ENCODE measurements around the gene DYRK3. TPM values are rescaled to one million over a fixed set of nuclear protein-coding genes. Genes with fewer than 3 reads are reported as not detected.

DYRK3 gene
- total RNA-seq, 4 donors from 2014 or later: 5.4 to 12.7 (median 5.7) TPM

GRCh38 chr1:206672844-206673758 lies 37.8 kb downstream of the DYRK3 start:
- DNase-seq (ENCODE audit: low spot score in 2 of 2): peak in 1 of 2 donors; percentile 25
- 50 to 51% methylated on average over 6 of the region's 6 CpGs for whole genome bisulfite sequencing, 2 donors
- TF ChIP-seq POLR2A (IDR thresholded peaks at IDR 0.05) (no peak), EP300 (IDR thresholded peaks at IDR 0.05) (peak in 1 of 2 donors; percentile 54)
- H3K27ac ChIP-seq: peak overlapping the region in 2 of 4 donors; percentile 28 to 29
- no peaks in the 10 kb centered on the region for H3K36me3 ChIP-seq
- no peaks in the 10 kb centered on the region for H3K27me3 ChIP-seq
- H3K4me1 ChIP-seq: peaks cover 0 to 27% (median 5%) of the 10 kb centered on the region in 4 donors
- no peak overlapping the region for H3K4me3 ChIP-seq
- H3K9me3 ChIP-seq: no peaks in the 10 kb centered on the region

GRCh38 chr1:206674236-206674635 lies 38.9 kb downstream of the DYRK3 start:
- WGBS, 2 donors: 96% methylated on average over 3 of the region's 3 CpGs

GRCh38 chr1:206674745-206675175 lies 39.4 kb downstream of the DYRK3 start:
- Histone ChIP-seq H3K4me1 (peaks cover 0 to 28% (median 5%) of the 10 kb centered on the region in 4 donors), H3K9me3 (no peaks in the 10 kb centered on the region), H3K36me3 (no peaks in the 10 kb centered on the region), H3K27me3 (no peaks in the 10 kb centered on the region), H3K4me3 (no peak overlapping the region), H3K27ac (peak overlapping the region in 3 of 4 donors; percentile 5 to 28 (median 27))
- TF ChIP-seq EP300 (IDR thresholded peaks at IDR 0.05): peak; percentile 14 to 32
- no peak for TF ChIP-seq POLR2A (IDR thresholded peaks at IDR 0.05)
- peak in 1 of 2 donors; percentile 28 for DNase-seq (ENCODE audit: low spot score in 2 of 2)
- 80 to 100% methylated on average over 1 of the region's 1 CpG for WGBS, 2 donors

More at GRCh38 chr1:206674236-206674635, 38.9 kb downstream of the DYRK3 start:
- Histone ChIP-seq H3K27ac (peak overlapping the region in 1 of 4 donors; percentile 27), H3K27me3 (no peaks in the 10 kb centered on the region), H3K9me3 (no peaks in the 10 kb centered on the region), H3K4me3 (no peak overlapping the region), H3K4me1 (peaks cover 0 to 27% (median 5%) of the 10 kb centered on the region in 4 donors), H3K36me3 (no peaks in the 10 kb centered on the region)
- DNase-seq (ENCODE audit: low spot score in 2 of 2): no peak
- TF ChIP-seq CTCF (IDR thresholded peaks at IDR 0.05) (no peak), EP300 (IDR thresholded peaks at IDR 0.05) (no peak), POLR2A (IDR thresholded peaks at IDR 0.05) (no peak)

- H3K4me1 ChIP-seq: peaks cover 0 to 42% (median 5%) of the 10 kb centered on the region in 4 donors
- WGBS, 2 donors: 78 to 92% methylated on average over 2 of the region's 2 CpGs
- H3K9me3 ChIP-seq: no peaks in the 10 kb centered on the region
- no peak overlapping the region for H3K27ac ChIP-seq
- DNase-seq (ENCODE audit: low spot score in 2 of 2): no peak
- no peaks in the 10 kb centered on the region for H3K36me3 ChIP-seq
- no peak overlapping the region for H3K4me3 ChIP-seq
- TF ChIP-seq CTCF (IDR thresholded peaks at IDR 0.05) (no peak), EP300 (IDR thresholded peaks at IDR 0.05) (no peak), POLR2A (IDR thresholded peaks at IDR 0.05) (no peak)
- H3K27me3 ChIP-seq: no peaks in the 10 kb centered on the region
Measured at GRCh38 chr1:206676499-206676898, 41.2 kb downstream of the DYRK3 start.

GRCh38 chr1:206678490-206678889 lies 43.2 kb downstream of the DYRK3 start:
- H3K27ac ChIP-seq: no peak overlapping the region
- TF ChIP-seq EP300 (IDR thresholded peaks at IDR 0.05): no peak
- no peak for TF ChIP-seq CTCF (IDR thresholded peaks at IDR 0.05)
- TF ChIP-seq POLR2A (IDR thresholded peaks at IDR 0.05): no peak
- no peaks in the 10 kb centered on the region for H3K36me3 ChIP-seq
- no peak for DNase-seq (ENCODE audit: low spot score in 2 of 2)
- no peaks in the 10 kb centered on the region for H3K9me3 ChIP-seq
- 84 to 89% methylated on average over 3 of the region's 3 CpGs for WGBS, 2 donors
- peaks cover 0 to 25% (median 0%) of the 10 kb centered on the region in 4 donors for H3K4me1 ChIP-seq
- no peak overlapping the region for H3K4me3 ChIP-seq
- H3K27me3 ChIP-seq: peaks cover 0 to 5% of the 10 kb centered on the region in 2 donors

GRCh38 chr1:206679738-206680211 lies 44.4 kb downstream of the DYRK3 start:
- H3K4me3 ChIP-seq: no peak overlapping the region
- H3K4me1 ChIP-seq: peaks cover 0 to 30% (median 3%) of the 10 kb centered on the region in 4 donors
- H3K9me3 ChIP-seq: no peaks in the 10 kb centered on the region
- no peak for DNase-seq (ENCODE audit: low spot score in 2 of 2)
- WGBS, 2 donors: 17 to 40% methylated on average over 5 of the region's 5 CpGs
- H3K27me3 ChIP-seq: peaks cover 0 to 11% of the 10 kb centered on the region in 2 donors
- H3K36me3 ChIP-seq: no peaks in the 10 kb centered on the region
- no peak for TF ChIP-seq CTCF (IDR thresholded peaks at IDR 0.05)
- TF ChIP-seq EP300 (IDR thresholded peaks at IDR 0.05): peak in 1 of 2 donors; percentile 30
- H3K27ac ChIP-seq: no peak overlapping the region

Data from tibial nerve (tissue), 4 donors.